GM19240 (cell line): ENCODE data around the gene SPATS1.
"Not testable (repeated sequence)": the region's sequence is repeated elsewhere in the genome, so short reads cannot be mapped to it uniquely, and the experiment has no call there.

Experiments used
- DNase-seq: peaks from one replicate; pipeline ENCODE4 v3.0.0; 2011; ENCODE audit warnings: low spot score; ENCODE audit not compliant: insufficient read length

SPATS1 gene

DNA sequence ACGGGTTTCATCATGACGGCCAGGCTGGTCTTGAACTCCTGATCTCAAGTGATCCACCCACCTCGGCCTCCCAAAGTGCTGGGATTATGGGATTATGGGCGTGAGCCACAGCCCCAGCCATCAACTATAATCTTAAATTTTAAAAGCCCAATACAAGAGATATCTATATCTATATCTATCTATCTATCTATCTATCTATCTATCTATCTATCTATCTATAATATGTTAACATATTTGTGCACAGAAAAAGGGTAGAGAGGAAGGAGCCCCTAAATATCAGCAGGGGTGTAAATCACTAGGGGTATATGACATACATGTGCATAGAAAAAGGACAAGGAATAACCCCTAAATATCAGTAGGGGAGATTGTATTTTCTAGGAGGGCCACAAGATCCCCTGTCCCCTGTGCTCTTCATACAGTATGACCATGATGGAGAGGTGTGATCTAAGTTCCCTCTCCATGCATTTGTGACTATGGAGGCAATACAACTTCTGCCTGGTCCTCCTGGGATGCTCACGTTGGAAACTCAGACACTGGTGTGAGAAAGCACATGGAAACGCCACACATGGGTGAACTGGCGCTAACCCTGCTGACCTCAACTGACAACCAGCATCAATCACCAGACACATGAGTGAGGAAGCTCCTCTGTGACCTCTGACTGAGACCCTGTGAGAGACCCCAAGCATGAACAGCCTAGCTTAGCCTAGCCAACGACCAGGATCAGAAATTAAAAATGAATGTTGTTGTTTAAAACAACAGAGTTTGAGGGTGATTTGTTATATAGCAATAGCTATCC lies 1.2 kb upstream of the SPATS1 start:
- no peak for DNase-seq

DNA sequence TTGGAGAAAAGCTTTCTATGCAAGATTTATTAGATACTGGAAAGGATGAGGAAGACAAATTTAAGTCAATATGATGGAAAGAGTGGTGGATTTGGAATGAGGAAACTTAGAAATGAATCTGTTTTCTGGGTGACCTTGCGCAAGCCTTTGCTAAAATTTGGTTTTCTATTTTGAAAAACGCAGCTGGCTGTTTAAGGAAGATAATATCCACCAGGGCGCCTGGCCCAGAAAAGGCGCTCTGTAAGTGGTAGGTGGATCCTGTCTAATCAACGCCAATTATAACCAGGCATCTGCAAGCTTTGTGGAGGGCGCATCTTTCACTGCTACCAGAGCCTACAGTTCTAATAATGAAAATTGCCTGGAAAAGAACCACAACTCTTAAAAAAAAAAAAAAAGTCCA lies 398 bp upstream of the SPATS1 start:
- DNase-seq, result no peak

DNA sequence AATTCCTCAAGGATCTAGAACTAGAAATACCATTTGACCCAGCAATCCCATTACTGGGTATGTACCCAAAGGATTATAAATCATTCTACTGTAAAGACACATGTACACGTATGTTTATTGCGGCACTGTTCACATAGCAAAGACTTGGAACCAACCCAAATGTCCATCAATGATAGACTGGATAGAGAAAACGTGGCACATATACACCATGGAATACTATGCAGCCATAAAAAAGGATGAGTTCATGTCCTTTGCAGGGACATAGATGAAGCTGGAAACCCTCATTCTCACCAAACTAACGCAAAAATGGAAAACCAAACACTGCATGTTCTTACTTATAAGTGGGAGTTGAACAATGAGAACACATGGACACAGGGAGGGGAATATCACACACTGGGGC lies 4.4 kb downstream of the SPATS1 start:
- DNase-seq, result not testable (repeated sequence)

DNA sequence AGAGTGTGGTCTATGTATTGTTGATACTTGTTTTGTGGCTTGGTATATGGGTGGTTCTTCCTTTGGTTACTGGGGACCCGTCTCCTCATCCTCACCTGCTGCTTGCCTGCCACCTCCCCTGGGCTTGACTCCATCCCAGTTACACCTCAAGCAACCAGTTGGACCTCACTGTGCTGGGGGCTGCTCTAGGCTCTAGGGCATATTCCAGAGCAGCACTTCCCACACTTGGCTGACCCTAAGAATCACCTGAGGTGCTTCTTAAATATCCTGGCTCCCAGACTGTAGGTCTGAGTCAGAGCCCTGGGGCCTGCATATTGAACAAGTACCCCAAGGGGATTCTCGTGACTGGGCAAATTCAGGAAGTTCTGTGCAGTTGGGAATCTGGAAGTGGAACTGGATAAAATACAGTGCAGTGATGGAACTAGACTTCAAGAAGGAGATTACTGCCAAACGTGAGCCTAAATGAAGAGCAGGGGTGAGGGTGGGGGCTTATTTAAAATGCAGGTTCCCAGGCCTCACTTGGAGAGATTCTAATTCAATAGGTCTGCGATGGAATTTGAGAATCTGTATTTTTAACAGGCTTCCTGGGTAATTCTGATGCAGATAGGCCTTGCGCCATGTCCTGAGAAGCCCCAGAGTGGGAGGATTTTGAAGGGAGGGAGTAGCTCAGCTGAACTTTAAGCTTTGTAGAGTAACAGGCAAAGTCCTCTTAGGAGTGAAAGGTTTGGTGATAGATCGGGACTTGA lies 7.6 kb downstream of the SPATS1 start:
- no peak for DNase-seq

DNA sequence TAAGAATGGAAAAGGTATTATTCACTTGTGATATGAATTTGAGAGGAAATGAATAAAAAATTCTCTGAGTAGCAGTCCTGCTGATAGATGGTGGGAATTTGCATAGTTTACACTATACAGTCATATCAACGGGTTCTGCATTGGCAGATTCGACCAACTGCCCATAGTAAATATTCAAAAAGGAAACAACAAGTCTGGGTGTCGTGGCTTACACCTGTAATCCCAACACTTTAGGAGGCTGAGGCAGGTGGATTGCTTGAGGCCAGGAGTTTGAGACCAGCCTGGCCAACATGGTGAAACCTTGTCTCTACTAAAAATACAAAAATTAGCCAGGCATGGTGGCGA lies 8.2 kb downstream of the SPATS1 start:
- not testable (repeated sequence) for DNase-seq

DNA sequence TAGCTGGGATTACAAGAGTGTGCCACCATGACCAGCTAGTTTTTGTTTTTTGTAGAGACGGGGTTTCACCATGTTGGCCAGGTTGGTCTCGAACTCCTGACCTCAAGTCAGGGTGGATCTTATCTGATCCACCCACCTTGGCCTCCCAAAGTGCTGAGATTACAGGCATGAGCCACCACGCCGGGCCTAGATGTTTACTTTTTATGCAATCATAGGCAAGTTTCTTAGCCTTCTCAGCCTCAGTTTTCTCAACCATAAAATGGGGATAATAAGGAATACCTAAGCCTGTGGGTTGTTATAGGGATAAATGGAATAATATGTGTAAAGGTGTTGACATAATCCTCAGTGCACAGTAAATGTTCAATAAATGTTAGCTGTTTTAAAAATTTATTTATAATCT lies 9.8 kb downstream of the SPATS1 start:
- no peak for DNase-seq

DNA sequence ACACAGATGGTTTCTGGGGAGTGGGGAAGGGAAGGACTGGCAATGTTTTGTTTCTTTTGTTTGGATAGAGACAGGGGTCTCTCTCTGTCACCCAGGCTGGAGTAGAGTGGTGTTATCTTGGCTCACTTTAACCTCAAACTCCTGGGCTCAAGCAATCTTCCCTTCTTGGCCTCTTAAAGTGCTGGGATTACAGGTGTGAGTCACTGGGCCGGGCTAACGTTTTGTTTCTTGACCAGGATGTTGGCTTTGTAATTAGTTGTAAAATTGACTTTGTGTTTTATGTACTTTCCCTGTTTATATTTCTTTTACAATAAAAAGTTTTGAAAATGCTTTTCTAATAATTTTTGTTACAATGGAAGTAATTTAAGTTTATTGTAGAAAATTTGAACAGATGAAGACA lies 10.9 kb downstream of the SPATS1 start:
- DNase-seq, result no peak

DNA sequence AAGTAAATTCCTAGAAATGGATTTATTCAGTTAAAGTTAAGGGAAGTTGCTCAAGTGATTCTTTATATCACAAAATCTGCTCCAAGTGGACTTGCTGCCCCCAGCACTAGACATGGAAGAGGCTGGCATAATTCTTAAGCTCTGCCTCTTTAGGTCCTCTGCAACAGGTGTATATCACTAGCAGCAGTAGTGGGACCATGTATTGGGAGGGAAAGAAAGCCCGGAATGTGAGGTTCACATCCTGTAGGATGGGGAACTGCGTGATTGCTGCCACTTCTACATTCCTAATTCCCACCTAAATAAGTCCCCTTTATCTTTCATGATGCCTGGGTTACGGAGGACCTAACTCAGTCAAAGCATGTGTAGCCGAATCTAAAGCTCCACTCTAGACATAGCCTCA lies 13.2 kb downstream of the SPATS1 start:
- DNase-seq, result no peak

DNA sequence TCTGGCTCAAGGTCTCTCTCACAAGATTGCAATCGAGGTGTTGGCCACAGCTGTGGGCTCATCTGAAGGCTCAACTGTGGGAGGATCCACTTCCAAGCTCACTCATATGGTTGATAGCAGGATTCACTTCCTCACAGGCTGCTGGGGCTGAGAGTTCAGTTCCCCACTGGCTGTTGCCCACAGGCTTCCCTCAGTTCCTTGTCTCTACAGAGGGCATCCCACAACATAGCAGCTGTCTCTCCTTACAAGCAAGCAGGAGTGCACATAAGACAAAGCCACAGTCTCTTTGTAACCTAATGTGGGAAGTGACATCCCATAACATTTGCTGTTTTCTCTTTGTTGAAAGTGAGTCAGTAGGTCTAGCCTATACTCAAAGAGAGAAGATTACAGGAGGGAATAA lies 14.0 kb downstream of the SPATS1 start:
- no peak for DNase-seq

DNA sequence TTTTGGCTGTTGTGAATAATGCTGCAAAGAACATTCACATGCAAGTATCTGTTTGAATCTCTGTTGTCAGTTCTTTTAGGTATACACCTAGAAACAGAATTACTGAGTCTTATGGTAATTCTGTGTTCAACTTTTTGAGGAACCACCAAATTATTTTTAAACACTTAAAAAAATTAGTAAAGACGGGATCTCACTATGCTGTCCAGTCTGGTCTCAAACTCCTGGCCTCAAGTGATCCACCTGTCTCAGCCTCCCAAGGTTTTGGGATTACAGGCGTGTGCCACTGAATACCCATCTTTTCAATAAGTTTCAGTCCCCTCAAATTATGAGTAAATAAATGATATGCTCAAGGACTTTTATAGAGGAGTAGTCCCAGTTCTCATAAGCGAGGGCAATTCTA lies 17.5 kb downstream of the SPATS1 start:
- DNase-seq, result no peak

DNA sequence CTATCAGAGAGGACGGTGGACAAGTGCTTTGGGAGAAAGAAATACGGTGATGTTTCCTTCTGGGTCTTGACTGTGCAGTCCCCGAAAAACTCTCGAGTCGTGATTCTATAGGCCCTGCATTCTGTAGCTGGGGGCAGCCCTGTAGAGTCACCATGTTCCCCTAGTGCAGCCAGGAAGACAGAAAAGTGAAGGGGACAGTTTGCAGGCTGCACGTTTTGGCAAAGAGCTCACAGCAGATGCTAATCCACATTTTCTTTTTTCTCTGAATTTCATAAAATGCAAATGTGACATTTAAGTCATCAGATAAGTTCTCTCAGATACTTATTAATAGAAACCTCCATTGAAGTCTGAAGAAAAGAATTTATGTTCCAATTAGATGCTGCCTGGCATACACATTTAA lies 19.5 kb downstream of the SPATS1 start:
- DNase-seq, result no peak

DNA sequence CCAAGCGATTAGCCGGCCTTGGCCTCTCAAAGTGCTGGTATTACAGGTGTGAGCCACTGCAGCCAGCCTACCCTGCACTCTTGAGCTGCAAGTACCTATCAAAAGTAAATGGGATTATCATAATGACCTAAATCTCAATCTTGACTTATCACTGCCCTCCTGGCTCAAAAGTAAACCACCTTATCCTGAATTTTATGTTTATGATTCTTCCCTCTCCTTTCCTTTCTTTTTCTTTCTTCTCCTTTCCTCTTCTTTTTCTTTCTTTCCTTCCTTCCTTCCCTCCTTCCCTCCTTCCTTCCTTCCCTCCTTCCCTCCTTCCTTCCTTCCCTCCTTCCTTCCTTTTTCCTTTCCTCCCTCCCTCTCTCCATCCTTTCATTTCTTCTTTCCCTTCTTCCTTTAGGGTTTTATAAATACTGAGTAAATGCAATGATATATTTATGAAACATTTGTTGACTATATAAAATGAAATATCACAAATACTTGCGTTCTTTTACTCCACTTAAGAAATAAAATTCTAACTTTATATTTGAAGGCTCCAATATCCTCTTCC lies 21.0 kb downstream of the SPATS1 start:
- no peak for DNase-seq

DNA sequence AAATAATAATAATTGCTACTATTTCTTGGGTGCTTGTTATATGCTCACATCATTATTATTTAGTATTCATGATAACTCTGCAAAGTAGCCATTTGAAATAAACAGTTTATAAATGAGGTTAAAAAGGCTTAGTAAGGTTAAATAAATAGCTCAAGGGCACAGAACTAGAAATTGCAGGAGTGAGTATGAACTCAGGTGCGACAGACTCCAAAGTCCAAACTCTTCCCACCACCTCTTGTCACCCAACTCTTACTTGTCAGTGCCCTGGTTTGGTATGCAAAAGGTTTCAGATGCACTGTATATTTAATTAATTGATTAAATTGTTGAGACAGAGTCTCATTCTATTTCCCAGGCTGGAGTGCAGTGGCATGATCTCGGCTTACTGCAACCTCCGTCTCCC lies 24.3 kb downstream of the SPATS1 start:
- no peak for DNase-seq

DNA sequence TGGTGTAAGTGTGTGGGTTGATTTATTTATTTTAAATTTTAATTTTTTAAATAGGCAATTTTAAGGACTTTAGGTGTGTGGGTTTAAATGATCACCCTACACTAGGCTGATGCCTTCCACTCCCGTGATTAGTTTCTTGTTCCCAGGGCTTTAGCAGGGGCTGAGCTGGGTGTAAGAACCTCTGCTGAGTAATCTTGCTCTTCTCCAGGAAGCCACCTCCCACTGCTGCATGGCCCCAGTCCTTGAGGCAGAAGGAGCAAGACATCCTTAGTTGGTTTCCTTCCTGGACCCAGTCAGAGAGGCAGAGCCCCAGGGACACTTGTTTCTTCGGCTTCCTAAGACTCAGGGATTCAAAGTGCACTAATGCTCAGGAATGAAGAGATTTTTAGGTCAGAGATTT lies 25.2 kb downstream of the SPATS1 start:
- no peak for DNase-seq

DNA sequence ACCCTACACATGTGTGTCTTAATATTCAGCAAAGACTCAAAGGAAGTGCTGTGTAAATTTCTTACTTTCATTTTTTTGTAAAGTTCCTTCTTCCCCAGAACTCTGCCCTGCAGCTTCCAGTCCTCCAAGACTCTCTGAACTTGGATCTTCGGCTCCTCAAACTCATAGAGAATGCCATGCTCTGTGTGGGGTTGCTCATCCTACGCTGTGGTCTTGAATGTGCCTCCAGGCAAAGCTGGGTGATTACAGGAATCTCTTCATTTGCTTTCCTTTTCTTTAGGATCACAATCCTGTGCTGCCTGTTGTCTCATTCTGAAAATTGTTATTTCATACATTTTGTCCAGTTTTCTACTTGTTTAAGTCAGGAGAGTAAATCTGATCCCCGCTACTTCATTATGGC lies 30.6 kb downstream of the SPATS1 start:
- DNase-seq, result no peak

DNA sequence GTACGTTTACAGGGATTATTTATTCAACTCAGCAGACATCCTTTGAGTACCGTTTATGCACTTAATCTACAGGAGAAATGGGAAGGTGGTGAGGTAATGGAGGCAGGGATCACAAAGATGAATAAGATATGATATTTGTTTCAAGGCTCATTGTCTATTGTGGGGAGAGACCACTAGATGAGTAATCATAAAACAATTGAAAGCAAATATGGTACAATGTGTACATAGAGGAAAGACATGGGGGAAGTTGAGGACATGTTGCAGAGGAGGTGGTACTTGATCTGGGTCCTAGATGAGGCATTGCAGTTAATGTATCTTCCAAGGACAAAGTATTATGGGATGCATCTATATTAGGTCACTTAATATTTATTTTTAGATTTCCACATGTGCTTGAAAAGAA lies 31.3 kb downstream of the SPATS1 start:
- DNase-seq, result no peak

DNA sequence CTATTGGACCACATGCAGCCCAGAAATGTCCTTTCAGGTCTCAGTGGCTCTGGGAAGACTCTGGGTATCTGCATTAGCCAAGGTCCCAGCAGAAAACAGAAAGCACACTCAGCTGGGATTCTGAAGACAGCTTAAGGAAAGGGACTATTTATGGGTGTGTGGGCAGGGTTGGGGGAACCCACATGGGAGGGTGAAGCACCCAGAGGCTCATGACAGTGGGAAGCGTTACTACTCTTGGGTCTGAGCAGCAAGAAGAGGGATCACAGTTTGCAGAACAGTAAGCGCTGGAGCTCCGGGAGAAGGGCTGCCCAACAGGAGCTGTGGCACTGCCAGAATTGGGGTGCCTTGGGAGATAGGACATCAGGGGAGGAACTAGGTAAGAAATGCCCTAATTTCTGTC lies 32.6 kb downstream of the SPATS1 start:
- no peak for DNase-seq

DNA sequence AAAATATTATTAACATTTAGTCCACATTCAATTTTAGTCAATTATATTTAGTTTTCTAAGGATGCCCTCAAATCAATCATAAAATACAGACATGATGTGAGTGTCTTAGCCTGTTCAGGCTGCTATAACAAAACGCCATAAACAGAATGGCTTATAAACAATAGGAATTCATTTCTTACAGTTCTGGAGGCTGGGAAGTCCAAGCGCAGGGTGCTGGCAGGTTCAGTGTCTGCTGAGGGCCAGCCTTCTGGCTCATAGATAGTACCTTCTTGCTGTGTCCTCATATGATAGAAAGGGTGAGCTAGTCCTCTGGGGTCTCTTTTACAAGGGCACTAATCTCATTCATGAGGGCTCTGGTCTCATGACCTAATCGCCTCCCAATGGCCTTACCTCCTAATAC lies 35.0 kb downstream of the SPATS1 start:
- DNase-seq, result no peak

DNA sequence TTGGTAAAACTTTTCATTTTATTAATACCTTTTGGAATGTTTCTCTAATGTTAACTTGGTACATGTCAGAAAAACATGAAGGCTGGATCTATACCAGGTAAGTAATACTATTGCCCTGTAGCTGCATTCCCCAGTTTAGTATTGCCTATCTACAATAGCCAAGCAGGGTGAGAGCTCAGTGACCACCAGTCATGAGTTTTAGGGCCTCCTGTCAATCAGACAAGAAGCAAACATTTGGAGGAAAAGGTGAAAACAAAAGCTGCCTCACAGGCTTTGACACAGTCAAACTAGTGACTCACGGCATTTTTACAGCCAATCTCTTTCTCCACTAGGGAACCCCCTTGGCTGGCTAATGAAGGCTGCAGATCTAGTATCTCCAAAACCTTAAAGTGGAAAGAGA lies 35.5 kb downstream of the SPATS1 start:
- DNase-seq, result no peak

DNA sequence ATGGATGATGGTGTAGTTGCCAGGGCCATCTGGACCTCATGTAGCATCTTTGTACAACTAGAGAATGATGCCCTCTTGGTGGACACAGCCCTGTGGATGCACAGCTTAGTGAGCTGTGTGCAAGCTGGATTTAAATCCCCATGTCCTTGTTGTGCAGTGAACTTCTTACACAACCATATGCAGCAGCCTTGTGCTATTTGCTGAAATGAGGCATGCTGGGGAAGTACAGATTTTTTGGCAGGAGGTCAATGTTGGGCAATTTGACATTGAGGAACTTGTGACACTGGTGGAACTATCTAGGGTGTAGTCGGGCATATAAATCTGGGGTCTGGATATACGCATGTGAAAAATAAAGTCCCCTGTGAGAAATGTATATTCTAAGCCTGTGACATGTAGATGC lies 39.3 kb downstream of the SPATS1 start:
- no peak for DNase-seq

DNA sequence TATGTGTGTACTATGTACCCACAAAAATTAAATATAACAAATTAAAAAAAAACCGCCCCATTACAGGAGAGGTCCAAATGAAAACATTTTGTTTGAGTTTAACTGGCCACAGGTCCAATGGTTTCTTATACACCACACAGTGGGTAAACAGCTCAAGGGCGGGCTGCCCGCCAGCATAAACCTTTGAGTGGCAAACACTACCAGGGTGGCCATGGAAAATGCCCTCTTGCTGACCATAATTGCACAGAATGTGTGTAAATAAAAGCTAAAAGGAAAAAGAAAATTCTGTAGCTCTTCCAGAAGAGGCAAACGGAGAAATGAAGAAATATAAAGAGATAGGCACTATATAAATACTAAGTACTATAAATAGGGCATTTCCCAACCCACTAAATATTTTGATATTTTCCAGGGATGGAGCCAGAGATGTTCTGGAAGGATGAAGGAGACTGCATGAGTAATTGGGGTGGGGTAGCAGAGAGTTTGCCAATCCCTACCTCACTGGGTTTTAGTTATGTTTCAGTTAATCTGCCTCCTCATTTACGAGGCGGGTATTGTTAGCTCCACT lies 44.0 kb downstream of the SPATS1 start:
- no peak for DNase-seq

DNA sequence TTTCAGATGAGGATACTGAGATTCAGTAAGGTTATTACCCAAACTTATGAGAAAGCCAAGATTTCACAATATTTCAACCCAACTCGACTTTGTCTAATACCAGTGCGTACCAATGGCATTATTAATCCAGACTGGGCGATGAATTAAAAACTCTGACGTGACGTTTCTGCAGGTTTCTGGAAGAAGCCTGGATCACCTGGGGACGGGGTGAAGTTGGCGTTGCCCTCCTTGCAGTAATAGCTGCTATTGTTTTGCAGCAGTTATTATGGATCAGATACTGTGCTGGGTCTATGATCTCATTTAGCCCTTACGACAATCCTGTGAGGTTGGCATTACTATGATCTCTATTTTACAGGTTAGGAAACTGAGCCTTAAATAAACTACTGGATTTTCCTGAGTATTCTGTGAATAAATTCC lies 44.5 kb downstream of the SPATS1 start:
- no peak for DNase-seq
